DMS53 treated with DMSO at 0.1 percent for 48 hours (cell line): ENCODE measurements around the gene F12.
"Not testable (repeated sequence)": the region's sequence is repeated elsewhere in the genome, so short reads cannot be mapped to it uniquely, and the experiment has no call there.

Experiments used
- DNase-seq: peaks from one replicate; lab custom pipeline; 2025; ENCODE audit not compliant: unreplicated experiment; lab: John Stamatoyannopoulos, UW

F12 gene

GRCh38 chr5:177417081-177417480 is 7.7 kb upstream of the F12 start:
- DNase-seq: not testable (repeated sequence)

- DNase-seq: no peak
Measured at GRCh38 chr5:177414481-177414880, 5.1 kb upstream of the F12 start.

GRCh38 chr5:177412603-177413233 is 3.4 kb upstream of the F12 start:
- no peak for DNase-seq

- no peak for DNase-seq
Measured at GRCh38 chr5:177410575-177410974, 1.2 kb upstream of the F12 start.

GRCh38 chr5:177405805-177406204 is 3.6 kb downstream of the F12 start:
- no peak for DNase-seq

GRCh38 chr5:177405312-177405711 is 4.1 kb downstream of the F12 start:
- DNase-seq: no peak

- DNase-seq: no peak
Measured at GRCh38 chr5:177404641-177405179, 4.7 kb downstream of the F12 start.

- DNase-seq: peak; percentile 65
Measured at GRCh38 chr5:177403792-177404640, 5.3 kb downstream of the F12 start.

GRCh38 chr5:177403102-177403791 is 6.1 kb downstream of the F12 start:
- peak; percentile 65 for DNase-seq

GRCh38 chr5:177402271-177403043 is 6.9 kb downstream of the F12 start:
- DNase-seq: peak; percentile 93

GRCh38 chr5:177399997-177400868 is 9.1 kb downstream of the F12 start, which contains the start of gene PFN3:
Gene PFN3 (minus strand): TSS chr5:177400661. CDS start chr5:177400576, 85 bp downstream.
- no peak for DNase-seq

GRCh38 chr5:177397875-177398390 is 11.4 kb downstream of the F12 start:
- no peak for DNase-seq

- no peak for DNase-seq
Measured at GRCh38 chr5:177396807-177397206, 12.6 kb downstream of the F12 start.

- no peak for DNase-seq
Measured at GRCh38 chr5:177396078-177396477, 13.3 kb downstream of the F12 start.

- no peak for DNase-seq
Measured at GRCh38 chr5:177393990-177394389, 15.4 kb downstream of the F12 start.

GRCh38 chr5:177393206-177393765 is 16.1 kb downstream of the F12 start:
- DNase-seq: no peak

GRCh38 chr5:177392765-177393164 is 16.6 kb downstream of the F12 start:
- no peak for DNase-seq

- DNase-seq: peak; percentile 92
Measured at GRCh38 chr5:177390363-177391300, 18.7 kb downstream of the F12 start.
